IMR-90 (cell line): ENCODE results near the gene TSTD1. TPM values are rescaled to one million over a fixed set of nuclear protein-coding genes. Genes with fewer than 3 reads are reported as not detected.

Source experiments
- ATAC-seq: fragments of 200-7000 bp; cut with Tn5 transposase; 2 replicates; pipeline ENCODE4 v1.9.1; 2020; ENCODE audit warnings: low read depth, mild to moderate bottlenecking, moderate library complexity
- BruUV-seq: library from RNA; stranded (reverse); fragments of 400-500 nt; replicated peaks from 2 replicates; lab custom pipeline; 2021; lab: Mats Ljungman, UMichigan
- CTCF ChIA-PET: fragments of 300-600 bp; formaldehyde crosslinking; extraction: SDS; loops from one replicate; lab custom pipeline; 2021; ENCODE audit warnings: antibody characterized with exemption; lab: Yijun Ruan, JAX
- POLR2A ChIA-PET: fragments of 300-600 bp; sonication (Branson Sonifier 250); formaldehyde crosslinking; loops from one replicate; lab custom pipeline; 2022; ENCODE audit warnings: antibody characterized with exemption; ENCODE audit not compliant: unreplicated experiment; lab: Charles Lee
- DNase-seq: peaks from one replicate; pipeline ENCODE4 v3.0.0; 2013
- H2AFZ ChIP-seq: replicated peaks from 2 replicates; pipeline ENCODE3; 2013; ENCODE audit warnings: low read length, mild to moderate bottlenecking; ENCODE audit not compliant: poor library complexity
- H2AK5ac ChIP-seq: 2 replicates; pipeline ENCODE4 v1.6.1; 2013; ENCODE audit warnings: low read depth, low read length, inconsistent platforms
- H2AK9ac ChIP-seq: replicated peaks from 2 replicates; pipeline ENCODE3; 2013; ENCODE audit warnings: mild to moderate bottlenecking, low read depth, low read length, moderate library complexity; ENCODE audit not compliant: poor library complexity
- H2BK120ac ChIP-seq: 2 replicates; pipeline ENCODE4 v1.6.1; 2013; ENCODE audit warnings: low read depth, low read length, inconsistent platforms
- H2BK15ac ChIP-seq: 3 replicates; pipeline ENCODE4 v1.6.1; 2013; ENCODE audit warnings: low read depth, low read length, inconsistent platforms
- H2BK20ac ChIP-seq: 2 replicates; pipeline ENCODE4 v1.6.1; 2013; ENCODE audit warnings: low read depth, mild to moderate bottlenecking, inconsistent platforms, low read length, moderate library complexity
- H2BK5ac ChIP-seq: 2 replicates; pipeline ENCODE4 v1.6.1; 2013; ENCODE audit warnings: mild to moderate bottlenecking, low read depth, low read length, inconsistent platforms; ENCODE audit not compliant: poor library complexity, severe bottlenecking
- H3K14ac ChIP-seq: replicated peaks from 2 replicates; pipeline ENCODE4 v1.6.1; 2013; ENCODE audit warnings: low read depth, low read length, inconsistent platforms
- H3K18ac ChIP-seq: 2 replicates; pipeline ENCODE4 v1.6.1; 2013; ENCODE audit warnings: low read depth, low read length, control low read depth
- H3K23ac ChIP-seq: 2 replicates; pipeline ENCODE4 v1.6.1; 2013; ENCODE audit warnings: low read depth, low read length, inconsistent platforms
- H3K27ac ChIP-seq: 2 replicates; pipeline ENCODE4 v1.5.1; 2013; ENCODE audit warnings: mild to moderate bottlenecking, control low read depth, low read length; ENCODE audit not compliant: insufficient read depth
- H3K27me3 ChIP-seq: 2 replicates; pipeline ENCODE4 v1.6.1; 2013; ENCODE audit warnings: low read length; ENCODE audit not compliant: control insufficient read depth, insufficient read depth
- H3K36me3 ChIP-seq: 2 replicates; pipeline ENCODE4 v1.6.1; 2013; ENCODE audit warnings: low read length, mixed read lengths; ENCODE audit not compliant: control insufficient read depth, insufficient read depth
- H3K4ac ChIP-seq: 2 replicates; pipeline ENCODE4 v1.6.1; 2013; ENCODE audit warnings: low read depth, low read length, inconsistent platforms
- H3K4me1 ChIP-seq: 2 replicates; pipeline ENCODE4 v1.6.1; 2013; ENCODE audit warnings: low read length, mixed read lengths; ENCODE audit not compliant: control insufficient read depth, insufficient read depth
- H3K4me2 ChIP-seq: 2 replicates; pipeline ENCODE4 v1.6.1; 2013; ENCODE audit warnings: low read depth, mild to moderate bottlenecking, control low read depth, low read length, moderate library complexity
- H3K4me3 ChIP-seq: 2 replicates; pipeline ENCODE4 v1.5.1; 2013; ENCODE audit warnings: low read depth, mild to moderate bottlenecking, control low read depth, low read length, moderate library complexity; ENCODE audit not compliant: insufficient read depth
- H3K56ac ChIP-seq: 2 replicates; pipeline ENCODE4 v1.6.1; 2013; ENCODE audit warnings: low read length, inconsistent platforms; ENCODE audit not compliant: insufficient read depth; ENCODE audit errors: extremely low read depth
- H3K79me1 ChIP-seq, 2 experiments: 2 replicates each; pipeline ENCODE4 v1.6.1; 2013; ENCODE audit warnings: low read length in 2 of 2, inconsistent platforms in 1 of 2, low read depth in 1 of 2
- H3K9ac ChIP-seq: 2 replicates; pipeline ENCODE4 v1.6.1; 2013; ENCODE audit warnings: low read depth, low read length, control low read depth
- H3K9me1 ChIP-seq: 2 replicates; pipeline ENCODE4 v1.6.1; 2013; ENCODE audit warnings: low read length, inconsistent platforms; ENCODE audit not compliant: insufficient read depth
- H3K9me3 ChIP-seq: 2 replicates; pipeline ENCODE4 v1.6.1; 2013; ENCODE audit warnings: low read length; ENCODE audit not compliant: control insufficient read depth, insufficient read depth
- H4K20me1 ChIP-seq: 2 replicates; pipeline ENCODE4 v1.6.1; 2013; ENCODE audit warnings: low read length, inconsistent platforms; ENCODE audit not compliant: insufficient read depth
- H4K5ac ChIP-seq: 2 replicates; pipeline ENCODE4 v1.6.1; 2013; ENCODE audit warnings: mild to moderate bottlenecking, low read depth, low read length, control low read depth
- H4K8ac ChIP-seq, 2 experiments: 2 replicates each; pipeline ENCODE4 v1.6.1; 2013; ENCODE audit warnings: low read depth in 2 of 2, low read length in 2 of 2, control low read depth in 1 of 2, inconsistent platforms in 1 of 2
- H4K91ac ChIP-seq: 2 replicates; pipeline ENCODE4 v1.6.1; 2013; ENCODE audit warnings: low read depth, low read length, inconsistent platforms; ENCODE audit not compliant: insufficient read depth
- BHLHE40 ChIP-seq: fragments of 150-350 bp; IDR thresholded peaks from 2 replicates; pipeline ENCODE4 v1.6.1; 2016; ENCODE audit warnings: mild to moderate bottlenecking, low read depth, low read length
- CEBPB ChIP-seq: IDR thresholded peaks from 2 replicates; pipeline ENCODE4 v1.6.1; 2012; ENCODE audit warnings: low read depth, low read length, improper control_type of control experiment
- CHD1 ChIP-seq: IDR thresholded peaks from 2 replicates; pipeline ENCODE4 v1.6.1; 2012; ENCODE audit warnings: low read depth, low read length, improper control_type of control experiment
- CTCF ChIP-seq: conservative IDR thresholded peaks from 2 replicates; pipeline ENCODE4 v1.5.1; 2012; ENCODE audit warnings: mild to moderate bottlenecking, low read depth, low read length, improper control_type of control experiment
- ELK1 ChIP-seq: fragments of 150-350 bp; IDR thresholded peaks from 2 replicates; pipeline ENCODE4 v1.6.1; 2016; ENCODE audit warnings: low read depth, mild to moderate bottlenecking, low read length, moderate library complexity, borderline replicate concordance
- FOS ChIP-seq: fragments of 150-350 bp; IDR thresholded peaks from 2 replicates; pipeline ENCODE4 v1.6.1; 2016; ENCODE audit warnings: low read depth, low read length
- MAZ ChIP-seq: IDR thresholded peaks from 2 replicates; pipeline ENCODE4 v1.6.1; 2012; ENCODE audit warnings: low read depth, mild to moderate bottlenecking, low read length, improper control_type of control experiment, moderate library complexity, borderline replicate concordance
- MXI1 ChIP-seq: IDR thresholded peaks from 2 replicates; pipeline ENCODE4 v1.6.1; 2012; ENCODE audit warnings: low read depth, mild to moderate bottlenecking, low read length, moderate library complexity, borderline replicate concordance
- NFE2L2 ChIP-seq: fragments of 150-350 bp; IDR thresholded peaks from 2 replicates; pipeline ENCODE4 v1.6.1; 2016; ENCODE audit warnings: low read depth, mild to moderate bottlenecking, low read length
- POLR2A ChIP-seq: IDR thresholded peaks from 2 replicates; pipeline ENCODE4 v1.6.1; 2012; ENCODE audit warnings: mild to moderate bottlenecking, low read depth, low read length
- RAD21 ChIP-seq: IDR thresholded peaks from 2 replicates; pipeline ENCODE4 v1.6.1; 2012; ENCODE audit warnings: low read length, improper control_type of control experiment
- RCOR1 ChIP-seq: IDR thresholded peaks from 2 replicates; pipeline ENCODE4 v1.6.1; 2012; ENCODE audit warnings: mild to moderate bottlenecking, low read length, improper control_type of control experiment; ENCODE audit not compliant: insufficient replicate concordance
- RFX5 ChIP-seq: IDR thresholded peaks from 2 replicates; pipeline ENCODE4 v1.8.0; 2012; ENCODE audit warnings: low read depth, mild to moderate bottlenecking, low read length, moderate library complexity
- SMC3 ChIP-seq: fragments of 150-350 bp; IDR thresholded peaks from 2 replicates; pipeline ENCODE4 v1.6.1; 2016; ENCODE audit warnings: low read depth, mild to moderate bottlenecking, antibody characterized with exemption, low read length, moderate library complexity
- USF2 ChIP-seq: fragments of 150-350 bp; IDR thresholded peaks from 2 replicates; pipeline ENCODE4 v1.6.1; 2017; ENCODE audit warnings: mild to moderate bottlenecking, antibody characterized with exemption, low read length, low read depth
- WGBS, 2 experiments: methylation state at CpG; one replicate each; pipeline versions ENCODE4 v1.1.5 to v1.1.7; 2013; ENCODE audit warnings: missing lambda C conversion rate in 2 of 2; ENCODE audit not compliant: insufficient read length in 1 of 2; ENCODE audit errors: extremely low coverage in 2 of 2; 5-methylcytosine and 5-hydroxymethylcytosine counted together
- dilution Hi-C: fragments of 300-500 bp; cut with HindIII; formaldehyde crosslinking; loops from one replicate; pipeline ENCODE4 v1.14.3; 2018; ENCODE audit warnings: low sequenced_read_pairs; ENCODE audit not compliant: unreplicated experiment
- in situ Hi-C: fragments of 300-500 bp; cut with MboI; formaldehyde crosslinking; loops from 3 replicates; pipeline ENCODE4 v1.14.3; 2019; ENCODE audit warnings: low sequenced_read_pairs, inconsistent platforms, mixed read lengths
- intact Hi-C: fragments of 100-400 bp; cut with micrococcal nuclease; formaldehyde crosslinking; loops from 2 replicates; pipeline ENCODE4 v1.10.0; 2022
- polyA plus RNA-seq, 3 experiments: library from polyadenylated mRNA; depleted of rRNA; stranded (reverse); fragments of >200 nt; gene quantifications; 2 replicates each; pipeline ENCODE4 v1.2.3, GENCODE V29; 2012; ENCODE audit warnings: low replicate concordance in 1 of 3
- total RNA-seq: library from RNA; depleted of rRNA; stranded (reverse); fragments of >200 nt; gene quantifications from 2 replicates; pipeline ENCODE4 v1.2.3, GENCODE V29; 2012

Gene TSTD1
- total and polyA plus RNA-seq, 2 of the 4 experiments (the other 2 are of a cell fraction) = 0.21 TPM; not detected in 1

GRCh38 chr1:161072751-161073449, 34.1 kb upstream of the TSTD1 start:
- Histone ChIP-seq H3K4ac (no peak overlapping the region), H4K91ac (no peak overlapping the region), H2BK120ac (no peak overlapping the region), H3K4me2 (no peak overlapping the region), H4K20me1 (no peaks in the 10 kb centered on the region; the same call in none of the 2 replicates), H4K5ac (no peak overlapping the region), H3K14ac (no peak overlapping the region), H3K9ac (no peak overlapping the region), H3K36me3 (no peaks in the 10 kb centered on the region), H3K27me3 (no peaks in the 10 kb centered on the region), H2AK5ac (no peak overlapping the region), H3K4me1 (no peaks in the 10 kb centered on the region), H2AFZ (peak overlapping the region; percentile 23), H4K8ac (no peak overlapping the region), H2BK5ac (no peak overlapping the region), H3K4me3 (no peak overlapping the region), H3K9me3 (no peaks in the 10 kb centered on the region), H3K79me1 (no peaks in the 10 kb centered on the region), H3K27ac (no peak overlapping the region), H2AK9ac (no peak overlapping the region), H3K18ac (no peak overlapping the region), H3K9me1 (no peaks in the 10 kb centered on the region), H3K56ac (no peak overlapping the region), H3K23ac (no peak overlapping the region), H2BK20ac (no peak overlapping the region), H2BK15ac (no peak overlapping the region)
- in situ Hi-C loops (no loop called here), intact Hi-C loops (loop anchor here (2.0 kb wide), 1 partner anchor 24 kb away; no protein-coding TSS in a partner anchor), dilution Hi-C loops (no loop called here)
- DNase-seq (no peak), ATAC-seq (no peak)
- ChIA-PET POLR2A (no interaction called here), CTCF (interaction anchor here (0.5 to 0.7 kb wide), 2 partner anchors 24 to 190 kb away, joined by 3 read pairs; no protein-coding TSS in a partner anchor)
- BruUV-seq = no TSS peak
- no peak for TF ChIP-seq CTCF
- no peak for TF ChIP-seq RCOR1
- no peak for TF ChIP-seq CEBPB
- TF ChIP-seq RFX5 = no peak
- no peak for TF ChIP-seq NFE2L2
- no peak for TF ChIP-seq SMC3
- no peak for TF ChIP-seq POLR2A
- no peak for TF ChIP-seq CHD1
- TF ChIP-seq BHLHE40 = no peak
- TF ChIP-seq FOS = no peak
- TF ChIP-seq RAD21 = no peak
- no peak for TF ChIP-seq MAZ
- no peak for TF ChIP-seq ELK1
- TF ChIP-seq USF2 = no peak
- no peak for TF ChIP-seq MXI1
- WGBS, 2 experiments = 87% methylated on average over 13 of the region's 19 CpGs; no CpG with 5 or more reads in 1 of the 2 experiments
